Activated T-cell treated with anti-CD3 and anti-CD28 coated beads for 4 hours (primary cell): Measurements from ENCODE around the gene MASP1.
A peak's percentile ranks its signal among the peaks of the same experiment; 100 is the strongest.

Experiments used
- DNase-seq: peaks from one replicate; pipeline ENCODE4 v3.0.0-alpha.2; 2020

MASP1 gene, protein sequence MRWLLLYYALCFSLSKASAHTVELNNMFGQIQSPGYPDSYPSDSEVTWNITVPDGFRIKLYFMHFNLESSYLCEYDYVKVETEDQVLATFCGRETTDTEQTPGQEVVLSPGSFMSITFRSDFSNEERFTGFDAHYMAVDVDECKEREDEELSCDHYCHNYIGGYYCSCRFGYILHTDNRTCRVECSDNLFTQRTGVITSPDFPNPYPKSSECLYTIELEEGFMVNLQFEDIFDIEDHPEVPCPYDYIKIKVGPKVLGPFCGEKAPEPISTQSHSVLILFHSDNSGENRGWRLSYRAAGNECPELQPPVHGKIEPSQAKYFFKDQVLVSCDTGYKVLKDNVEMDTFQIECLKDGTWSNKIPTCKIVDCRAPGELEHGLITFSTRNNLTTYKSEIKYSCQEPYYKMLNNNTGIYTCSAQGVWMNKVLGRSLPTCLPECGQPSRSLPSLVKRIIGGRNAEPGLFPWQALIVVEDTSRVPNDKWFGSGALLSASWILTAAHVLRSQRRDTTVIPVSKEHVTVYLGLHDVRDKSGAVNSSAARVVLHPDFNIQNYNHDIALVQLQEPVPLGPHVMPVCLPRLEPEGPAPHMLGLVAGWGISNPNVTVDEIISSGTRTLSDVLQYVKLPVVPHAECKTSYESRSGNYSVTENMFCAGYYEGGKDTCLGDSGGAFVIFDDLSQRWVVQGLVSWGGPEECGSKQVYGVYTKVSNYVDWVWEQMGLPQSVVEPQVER

DNA sequence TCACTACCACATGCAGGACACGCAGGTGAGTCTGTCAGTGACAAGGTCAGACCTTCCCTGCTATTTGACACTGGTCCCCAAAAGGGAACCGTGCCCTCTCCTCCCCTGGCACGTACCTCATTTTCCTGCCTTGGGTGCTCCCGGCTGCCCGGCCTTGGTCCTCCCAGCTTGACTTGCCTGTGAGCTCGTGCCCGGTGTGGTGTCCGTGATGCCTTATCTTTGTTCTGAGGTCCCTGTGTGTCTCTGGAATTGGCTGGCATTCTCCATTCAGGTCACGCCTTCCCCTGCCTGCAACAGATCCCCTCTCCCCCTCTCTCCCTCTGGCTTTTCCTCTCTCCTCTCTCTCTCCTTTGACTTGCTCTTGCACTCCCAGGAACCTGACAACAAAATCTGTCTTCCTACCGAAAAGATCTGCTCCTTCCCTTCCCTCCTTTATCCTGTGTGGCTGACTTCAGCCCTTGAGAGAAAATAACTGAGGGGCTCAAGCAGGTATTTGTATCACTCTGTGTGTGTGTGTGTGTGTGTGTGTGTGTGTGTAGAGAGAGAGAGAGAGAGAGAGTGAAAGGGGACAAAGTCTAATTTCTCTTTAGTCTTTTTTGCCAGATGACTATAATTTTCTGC lies at the start of gene MASP1:
Gene MASP1 (minus strand): TSS at position 226 of the 621 bp plus-strand sequence. CDS start 105 bp downstream, at position 121.
- no peak for DNase-seq

DNA sequence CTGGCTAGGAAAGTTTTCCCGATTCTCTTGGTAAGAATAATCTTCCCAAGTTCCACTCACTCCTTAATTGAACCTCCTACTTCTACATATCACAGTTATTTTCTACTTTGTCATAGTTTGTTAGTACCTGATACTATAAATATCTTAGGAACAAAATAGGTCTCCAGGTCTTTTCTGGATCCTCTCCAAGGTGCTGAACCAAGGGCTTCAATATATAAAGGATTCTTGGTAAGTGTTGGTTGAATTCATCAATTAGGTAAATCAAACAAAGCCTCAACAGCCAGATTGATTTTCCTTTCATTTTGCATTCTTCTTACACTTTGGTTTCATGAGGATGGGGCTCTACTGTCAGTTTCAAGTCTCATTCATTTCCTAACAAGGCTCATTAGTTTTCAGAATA lies 49.0 kb upstream of the MASP1 start:
- DNase-seq, result no peak

DNA sequence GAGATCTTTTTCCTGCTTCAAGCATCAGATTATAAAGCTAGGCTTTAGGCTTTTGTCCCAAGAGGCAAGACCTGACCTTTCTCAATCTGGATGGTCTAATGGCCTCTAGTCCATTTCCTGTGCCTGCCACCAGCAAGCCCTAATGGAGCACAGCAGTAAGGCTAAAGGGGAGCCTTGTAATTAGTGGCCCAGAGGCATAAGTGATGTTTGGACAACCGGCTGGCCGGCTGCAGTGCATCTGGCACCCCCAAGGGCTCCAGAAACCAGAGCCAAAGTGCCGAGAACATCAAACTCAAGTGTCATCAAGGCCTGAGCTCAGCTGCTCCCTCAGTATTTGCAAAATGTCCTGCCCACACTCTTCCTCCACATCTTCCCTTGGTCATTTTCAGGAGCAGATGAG lies 44.8 kb upstream of the MASP1 start:
- DNase-seq, result no peak

DNA sequence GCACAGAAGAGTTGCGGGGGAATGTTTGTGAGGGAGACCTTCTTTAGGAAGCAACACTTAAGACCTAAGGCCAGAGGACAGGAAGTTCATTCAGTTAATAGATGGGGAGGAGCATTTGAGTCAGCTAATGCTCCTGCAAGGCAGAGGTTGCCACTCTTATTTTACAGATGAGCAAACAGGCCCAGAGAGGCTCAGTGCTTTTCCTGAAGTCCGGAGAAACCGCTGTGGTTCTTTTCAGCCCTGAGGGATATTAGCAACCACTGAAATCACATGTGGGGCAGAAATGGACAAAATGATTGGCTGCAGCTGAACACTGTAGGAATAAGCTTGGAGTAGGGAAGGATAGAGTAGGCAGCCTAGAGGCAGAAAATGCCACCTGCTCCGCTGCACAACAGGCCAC lies 43.4 kb upstream of the MASP1 start:
- DNase-seq, result no peak

DNA sequence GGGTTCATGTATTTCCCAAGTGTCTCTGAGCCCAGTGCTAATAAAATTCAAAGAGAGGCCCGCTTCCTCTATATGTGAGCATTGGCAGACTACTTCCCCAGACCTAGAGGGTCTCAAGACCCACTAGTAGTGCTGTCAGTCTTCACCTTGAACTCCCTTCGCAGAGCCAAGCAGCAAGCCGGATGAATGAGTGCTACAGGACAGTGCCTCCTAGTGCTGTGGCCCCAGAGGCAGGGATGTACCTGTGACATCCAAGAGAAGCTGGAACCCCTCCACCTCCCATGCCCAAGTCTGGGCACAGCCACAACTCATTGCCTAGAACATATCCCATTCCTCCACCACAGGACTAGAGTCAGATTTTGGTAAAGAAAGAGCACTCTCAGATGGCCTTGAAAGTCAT lies 37.2 kb upstream of the MASP1 start:
- DNase-seq, result no peak

DNA sequence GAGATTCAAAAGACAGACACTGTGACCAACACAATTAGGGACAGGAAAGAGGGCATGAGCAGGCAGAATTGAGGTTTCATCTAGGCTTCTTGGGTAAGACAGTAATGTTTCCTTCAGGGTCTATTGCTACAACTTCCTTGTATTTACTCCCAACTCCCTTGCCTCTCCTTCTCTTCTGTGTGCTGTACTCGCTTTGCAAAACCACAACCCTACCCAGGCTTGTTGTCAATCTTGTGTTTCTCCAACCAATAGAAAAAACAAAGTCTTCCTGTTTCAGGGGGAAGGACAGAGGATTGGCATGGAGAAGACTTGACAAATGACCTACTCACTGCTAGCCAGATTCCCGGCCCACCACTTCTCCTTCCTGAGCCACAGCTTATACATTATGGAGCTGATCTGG lies 36.3 kb upstream of the MASP1 start:
- no peak for DNase-seq

DNA sequence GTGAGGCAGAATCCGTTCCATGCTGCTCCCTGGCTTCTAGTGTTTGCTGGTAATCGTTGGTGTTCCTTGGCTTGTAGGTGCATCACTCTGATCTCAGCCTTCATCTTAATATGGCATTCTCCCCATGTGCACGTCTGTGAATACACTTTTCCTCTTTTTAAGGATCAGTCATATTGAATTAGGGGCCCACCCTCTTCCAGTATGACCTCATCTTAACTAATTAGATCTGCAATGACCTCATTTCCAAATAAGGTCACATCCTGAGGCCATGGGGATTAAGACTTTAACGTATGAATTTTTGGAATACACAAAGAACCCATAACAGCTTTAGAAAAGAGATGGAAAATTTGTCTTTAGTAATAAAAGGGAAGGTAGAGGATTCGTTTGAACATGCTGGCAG lies 34.1 kb upstream of the MASP1 start:
- DNase-seq, result no peak

DNA sequence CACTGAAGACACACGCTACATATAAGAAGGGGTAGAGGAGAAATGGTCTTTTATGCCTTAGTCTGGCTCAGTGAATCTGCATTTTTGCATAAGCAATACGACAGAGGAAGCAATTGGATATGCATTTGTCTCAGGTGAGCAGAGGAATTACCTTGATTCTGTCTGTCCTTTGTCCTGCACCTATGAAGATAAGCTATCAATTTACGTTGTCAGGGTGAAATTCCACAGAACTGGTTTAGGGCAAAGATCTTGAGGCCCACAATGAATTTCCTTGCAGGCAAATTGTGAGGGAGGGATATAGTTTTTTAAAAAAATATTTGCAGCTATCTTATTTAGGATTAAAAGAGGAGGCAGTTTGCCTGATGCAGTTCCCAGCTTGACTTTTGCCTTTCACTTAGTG lies 31.6 kb upstream of the MASP1 start:
- no peak for DNase-seq

DNA sequence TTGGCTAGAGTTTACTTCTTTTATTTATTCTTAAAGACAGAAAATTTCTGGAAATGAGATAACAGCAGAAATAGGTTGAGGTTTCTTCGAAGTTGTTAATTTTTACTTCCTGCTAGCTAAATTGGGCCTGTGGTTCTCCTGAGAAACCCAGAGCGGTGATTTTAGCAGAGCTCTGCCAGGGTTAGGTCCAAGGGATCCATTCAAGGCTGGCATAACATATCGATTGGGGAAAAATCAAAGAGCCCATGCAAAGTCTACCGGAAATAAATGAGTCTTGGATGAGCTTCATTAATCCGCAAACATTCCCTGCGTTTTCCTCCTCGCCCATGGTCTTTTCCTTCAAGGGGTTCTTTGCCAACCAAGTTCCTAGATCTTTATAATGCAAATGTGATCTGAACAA lies 30.8 kb upstream of the MASP1 start:
- no peak for DNase-seq

DNA sequence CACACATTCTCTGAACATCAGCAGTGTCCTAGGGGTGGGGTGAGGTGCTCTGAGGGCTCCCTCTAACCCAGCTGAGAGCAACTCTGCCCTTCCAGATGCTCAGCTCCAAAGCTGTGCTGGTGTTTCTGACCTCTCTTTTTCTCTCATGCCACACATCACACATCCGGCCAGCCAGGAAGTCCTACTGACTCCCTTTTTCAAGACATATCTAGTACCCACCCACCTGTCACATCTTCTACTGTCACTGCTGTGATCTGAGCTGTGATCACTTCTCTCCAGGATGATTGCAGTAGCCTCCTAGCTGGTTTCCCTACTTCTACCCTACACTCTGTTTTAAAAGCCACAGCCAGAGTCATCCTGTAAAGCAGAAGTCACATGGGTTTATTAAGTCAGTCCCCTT lies 30.2 kb upstream of the MASP1 start:
- no peak for DNase-seq

DNA sequence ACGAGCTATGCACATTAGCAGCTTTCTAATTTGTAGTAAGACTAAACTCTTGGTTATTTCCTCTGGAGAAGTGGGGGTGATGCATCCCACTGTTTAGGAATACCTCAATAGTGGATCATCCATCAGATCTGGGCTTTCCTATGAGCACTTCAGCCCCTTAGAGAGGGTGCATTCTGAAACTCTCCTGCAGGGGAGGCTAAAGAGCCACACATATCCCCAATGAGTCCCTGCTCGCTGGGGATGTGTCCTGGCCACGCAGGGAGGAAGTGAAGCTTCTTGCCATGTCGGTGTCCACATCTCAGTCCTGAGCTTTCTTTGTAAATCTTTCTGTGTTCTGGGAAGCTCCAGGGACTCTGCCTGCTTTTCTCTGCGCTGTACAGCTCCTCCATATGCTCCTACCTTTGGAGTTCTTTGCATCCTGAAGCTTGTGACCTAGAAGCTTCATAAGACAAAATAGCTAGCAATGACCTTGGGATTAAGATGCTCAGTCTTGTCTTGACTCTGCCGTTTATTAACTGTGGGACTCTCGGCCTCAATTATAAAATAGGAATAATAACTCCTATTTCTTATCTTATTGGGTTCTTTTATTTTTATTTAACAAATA lies 28.3 kb upstream of the MASP1 start:
- DNase-seq, result peak; percentile 30

DNA sequence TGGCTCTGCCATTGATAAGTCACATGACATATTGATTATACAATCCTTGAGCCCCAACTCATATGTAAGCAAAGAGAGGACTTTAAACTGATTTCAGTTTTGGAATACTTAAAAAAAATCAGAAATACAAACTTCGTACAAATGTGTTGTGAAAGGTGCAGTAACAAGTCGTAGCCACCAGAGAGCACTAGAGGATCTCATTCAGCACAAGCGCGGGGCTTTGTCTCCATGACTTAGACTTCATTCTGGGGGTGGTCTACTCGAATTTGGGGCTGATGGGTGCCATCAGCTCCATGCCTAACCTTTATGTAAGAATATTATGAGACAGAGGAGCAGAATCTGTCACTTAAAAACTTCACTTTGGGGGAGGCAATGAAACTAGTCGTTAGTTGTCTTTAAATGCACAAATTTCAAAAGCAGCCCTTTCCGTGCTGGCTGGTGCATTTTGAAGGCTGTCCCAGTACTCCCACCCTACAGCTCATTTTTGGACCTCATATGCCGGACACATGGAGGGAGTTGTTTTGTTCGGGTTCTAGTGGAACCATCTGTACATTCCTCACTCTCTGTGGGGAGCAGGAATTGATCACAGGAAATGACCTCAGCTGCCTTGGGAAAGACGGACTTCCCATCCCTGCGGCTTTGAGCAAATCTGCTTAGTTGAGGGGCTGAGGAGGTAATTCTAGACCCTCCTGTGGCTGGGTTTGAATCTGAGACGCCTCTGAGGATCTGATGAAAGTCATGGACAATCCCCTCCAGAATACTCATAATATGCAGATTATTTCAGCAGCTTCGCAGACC lies 27.5 kb upstream of the MASP1 start:
- peak; percentile 32 for DNase-seq

DNA sequence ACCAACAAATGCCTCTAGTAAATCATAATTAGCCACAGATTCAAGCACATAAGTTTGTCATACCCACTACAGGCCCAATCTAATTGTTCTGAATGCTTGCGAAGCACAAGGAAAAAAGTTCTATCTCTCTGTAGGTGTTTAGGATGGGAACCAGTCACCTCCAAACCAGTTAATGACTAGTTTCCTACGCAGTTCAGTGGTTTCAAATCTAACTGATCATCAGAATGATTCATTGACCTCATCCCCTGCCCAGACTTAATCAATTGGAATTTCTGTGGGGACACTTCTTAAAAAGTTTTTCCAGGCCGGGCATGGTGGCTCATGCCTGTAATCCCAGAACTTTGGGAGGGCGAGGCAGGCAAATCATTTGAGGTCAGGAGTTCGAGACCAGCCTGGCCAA lies 24.3 kb upstream of the MASP1 start:
- no peak for DNase-seq

DNA sequence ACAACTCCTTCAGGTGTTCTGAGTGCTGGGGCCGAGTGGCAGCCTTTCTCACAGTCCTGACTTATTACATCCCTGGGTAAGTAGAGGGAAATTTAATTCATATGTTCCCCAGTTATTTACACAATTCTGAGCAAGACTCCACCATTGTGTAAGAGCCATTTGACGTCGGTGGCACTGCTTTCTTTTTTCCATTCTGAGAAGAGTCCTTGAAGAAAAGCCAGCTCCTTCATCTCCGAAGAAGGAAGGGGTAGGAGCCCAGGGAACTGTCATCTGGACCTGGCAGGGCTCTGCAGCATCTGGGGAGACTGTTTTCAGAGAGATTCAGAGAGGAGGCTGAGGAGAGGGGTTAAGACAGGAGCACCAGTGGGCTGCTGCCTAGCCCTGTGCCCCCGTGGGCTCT lies 22.6 kb upstream of the MASP1 start:
- no peak for DNase-seq

DNA sequence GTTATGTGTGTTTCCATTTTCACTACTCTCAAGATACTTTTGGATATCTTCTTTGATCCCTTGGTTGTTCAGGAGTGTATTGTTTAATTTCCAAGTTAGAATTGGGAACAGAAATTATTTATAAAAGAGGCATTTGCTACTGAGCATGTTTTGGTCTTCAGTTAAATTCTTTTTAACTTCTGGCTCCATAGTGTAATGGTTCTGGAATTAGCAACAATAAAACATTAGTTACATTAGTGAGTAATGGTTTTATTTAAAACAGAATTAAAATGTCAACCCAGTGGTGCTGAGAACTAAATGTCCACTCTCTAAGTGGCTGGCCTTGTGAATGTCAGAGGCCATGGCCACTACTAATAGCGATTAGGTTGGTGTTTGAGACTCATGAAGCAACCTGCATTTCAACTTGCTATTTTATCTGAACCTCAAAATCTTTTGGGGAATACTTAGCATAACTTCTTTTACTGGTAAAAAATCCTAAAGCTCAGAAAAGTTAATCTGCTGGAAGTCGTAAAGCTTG lies 19.5 kb upstream of the MASP1 start:
- DNase-seq, result no peak

DNA sequence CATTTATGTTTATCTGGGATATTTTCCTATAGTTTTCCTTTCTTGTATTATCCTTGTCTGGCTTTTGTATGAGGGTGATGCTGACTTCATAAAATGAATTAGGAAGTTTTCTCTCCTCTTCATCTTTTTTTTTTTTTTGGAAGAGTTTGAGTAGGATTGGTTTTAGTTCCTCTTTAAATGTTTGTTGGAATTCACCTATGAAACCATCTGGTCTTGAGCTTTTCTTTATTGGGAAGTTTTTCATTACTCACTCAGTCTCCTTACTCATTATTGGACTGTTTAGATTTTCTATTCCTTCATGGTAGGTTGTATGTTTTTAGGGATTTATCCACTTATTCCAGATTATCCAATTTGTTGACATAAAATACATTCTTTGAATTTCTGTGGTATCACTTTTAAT lies 18.7 kb upstream of the MASP1 start:
- DNase-seq, result no peak

DNA sequence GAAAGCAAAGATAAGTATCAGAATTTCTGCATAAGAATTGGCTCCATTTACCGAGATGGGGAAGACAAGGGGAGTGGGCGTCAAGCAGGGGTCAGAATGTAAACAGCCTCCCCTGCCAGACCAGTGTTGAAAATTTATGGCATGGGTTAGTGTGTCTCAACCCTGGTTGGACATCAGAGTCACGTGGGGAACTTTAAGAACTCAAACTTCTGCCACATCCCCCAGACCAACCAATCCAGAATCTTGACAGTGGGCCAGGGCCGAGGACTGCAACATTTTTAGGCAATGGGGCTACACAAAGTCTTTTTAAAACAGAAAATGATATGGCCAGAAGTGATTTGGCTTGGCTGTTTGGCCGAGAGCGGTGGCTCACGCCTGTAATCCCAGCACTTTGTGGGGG lies 14.3 kb upstream of the MASP1 start:
- DNase-seq, result no peak

DNA sequence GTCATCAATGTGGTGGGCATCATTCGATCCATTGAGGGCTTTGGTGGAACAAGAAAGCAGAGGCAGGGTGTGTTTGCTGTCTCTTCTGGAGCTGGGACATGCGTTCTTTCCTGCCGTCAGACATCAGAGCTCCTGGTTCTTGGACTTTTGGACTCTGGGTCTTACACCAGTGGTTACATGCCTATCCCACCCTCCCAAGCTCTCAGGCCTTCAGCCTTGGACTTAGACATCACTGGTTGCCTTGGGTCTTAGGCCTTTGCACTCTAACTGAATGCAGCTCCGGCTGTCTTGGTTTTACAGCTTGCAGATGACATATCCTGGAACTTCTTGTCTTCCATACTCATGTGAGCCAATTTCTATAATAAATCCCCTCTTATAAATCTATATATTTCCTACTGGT lies 8.1 kb upstream of the MASP1 start:
- no peak for DNase-seq

DNA sequence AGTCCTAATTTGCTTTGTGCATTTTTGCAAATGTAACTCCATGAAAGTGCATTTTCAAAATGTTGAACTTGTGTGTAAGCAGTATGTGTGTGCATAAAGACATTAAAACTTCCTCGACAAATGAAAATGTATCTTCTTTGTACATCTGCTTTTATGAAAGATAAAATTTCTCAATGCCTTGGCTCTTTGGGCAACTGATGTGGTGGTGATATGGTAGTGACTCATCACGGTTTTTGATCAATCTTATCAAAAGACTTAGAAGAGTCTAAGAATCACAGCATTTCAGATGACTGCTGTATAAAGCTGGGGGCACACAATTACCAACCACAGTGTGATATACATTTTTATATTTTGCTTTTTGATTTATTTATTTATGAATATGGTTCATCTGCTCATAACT lies 5.4 kb upstream of the MASP1 start:
- no peak for DNase-seq

DNA sequence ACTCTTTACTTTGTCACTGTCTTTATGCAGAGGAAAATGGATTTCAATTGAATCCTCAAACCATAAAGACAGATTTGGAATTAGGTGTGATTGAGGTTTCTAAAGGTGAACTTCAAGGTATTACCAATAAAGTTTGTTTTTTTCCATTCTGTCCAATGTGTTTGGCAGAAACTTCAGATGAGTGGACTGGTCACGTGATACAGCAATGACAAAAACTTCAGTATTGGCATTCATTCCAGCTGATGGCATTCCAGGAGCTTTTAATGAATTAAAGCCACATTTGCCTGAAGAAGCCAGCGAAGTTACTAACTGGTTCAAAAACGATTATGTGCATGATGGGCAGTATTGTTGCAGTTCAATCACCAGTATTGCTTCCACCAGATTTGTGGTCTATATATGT lies 4.5 kb upstream of the MASP1 start:
- no peak for DNase-seq

DNA sequence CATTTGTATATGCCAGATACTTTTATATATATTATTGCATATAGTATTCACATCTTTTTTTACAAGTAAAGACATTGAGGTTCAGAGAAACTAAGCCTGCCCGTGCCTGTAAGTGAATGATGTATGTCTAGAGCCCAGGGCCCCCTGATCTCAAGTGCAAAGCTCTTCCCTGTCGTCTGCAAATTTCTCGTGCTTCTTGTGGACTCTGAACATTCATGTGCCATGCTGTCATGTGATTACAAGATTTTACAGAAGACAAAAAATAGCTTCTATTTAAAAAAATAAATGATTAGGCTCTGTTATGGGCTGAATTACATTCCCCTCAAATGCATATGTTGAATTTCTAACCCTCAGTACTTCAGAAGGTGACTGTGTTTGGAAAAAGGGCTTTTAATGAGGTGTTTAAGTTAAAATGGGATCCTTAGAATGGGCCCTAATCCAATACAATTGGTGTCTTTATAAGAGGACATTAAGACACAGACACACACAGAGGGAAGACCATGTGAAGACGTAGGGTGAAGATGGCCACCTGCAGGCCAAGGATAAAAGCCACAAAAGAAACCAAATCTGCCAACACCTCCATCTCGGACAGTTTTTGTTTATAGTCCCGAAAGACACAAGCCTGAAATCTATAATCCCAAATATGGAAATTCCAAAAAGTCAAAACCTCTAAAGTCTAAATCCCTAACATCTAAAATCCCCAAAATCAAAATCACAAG lies 3.9 kb upstream of the MASP1 start:
- DNase-seq, result no peak
